Islet of Langerhans (tissue), 1 donor: ENCODE data around the gene SETBP1.

ENCODE experiments used
- FAIRE-seq: peaks from one replicate; lab custom pipeline; 2011; peaks lifted over from hg19 to GRCh38; lab: Jason Lieb, UNC

Gene SETBP1

GRCh38 chr18:45081566-45082181 lies 401.0 kb downstream of the SETBP1 start:
- FAIRE-seq = no peak

- FAIRE-seq = no peak
Observed at GRCh38 chr18:45083226-45083855, 402.7 kb downstream of the SETBP1 start.

GRCh38 chr18:45084206-45084605 lies 403.5 kb downstream of the SETBP1 start:
- no peak for FAIRE-seq

GRCh38 chr18:45085916-45086624 lies 405.4 kb downstream of the SETBP1 start:
- FAIRE-seq = no peak

- FAIRE-seq = no peak
Observed at GRCh38 chr18:45086777-45087176, 406.1 kb downstream of the SETBP1 start.

GRCh38 chr18:45090526-45091140 lies 409.9 kb downstream of the SETBP1 start:
- FAIRE-seq = peak; percentile 49

GRCh38 chr18:45100321-45101105 lies 419.8 kb downstream of the SETBP1 start:
- FAIRE-seq = no peak

GRCh38 chr18:45102126-45102525 lies 421.4 kb downstream of the SETBP1 start:
- FAIRE-seq = no peak

GRCh38 chr18:45102863-45103262 lies 422.2 kb downstream of the SETBP1 start:
- FAIRE-seq = no peak

GRCh38 chr18:45103319-45104048 lies 422.8 kb downstream of the SETBP1 start:
- FAIRE-seq = no peak

GRCh38 chr18:45104049-45104395 lies 423.3 kb downstream of the SETBP1 start:
- no peak for FAIRE-seq

- FAIRE-seq = no peak
Observed at GRCh38 chr18:45106331-45106774, 425.7 kb downstream of the SETBP1 start.

- FAIRE-seq = no peak
Observed at GRCh38 chr18:45107425-45107824, 426.7 kb downstream of the SETBP1 start.

- FAIRE-seq = no peak
Observed at GRCh38 chr18:45108754-45109153, 428.1 kb downstream of the SETBP1 start.

GRCh38 chr18:45109271-45109670 lies 428.6 kb downstream of the SETBP1 start:
- no peak for FAIRE-seq

GRCh38 chr18:45109706-45110105 lies 429.0 kb downstream of the SETBP1 start:
- no peak for FAIRE-seq

GRCh38 chr18:45110577-45111501 lies 430.2 kb downstream of the SETBP1 start:
- FAIRE-seq = no peak

- FAIRE-seq = no peak
Observed at GRCh38 chr18:45111502-45111848, 430.8 kb downstream of the SETBP1 start.

GRCh38 chr18:45112682-45113081 lies 432.0 kb downstream of the SETBP1 start:
- no peak for FAIRE-seq

- no peak for FAIRE-seq
Observed at GRCh38 chr18:45116116-45116515, 435.4 kb downstream of the SETBP1 start.
